WI38 (cell line): ENCODE measurements around the gene BMPR1B.

Experiments
- H3K4me3 ChIP-seq: 2 replicates; pipeline ENCODE4 v1.5.1; 2011; ENCODE audit warnings: low read depth, mild to moderate bottlenecking, control low read depth, low read length
- TF ChIP-seq, protein P1 (sequence below): IDR thresholded peaks from 2 replicates; pipeline ENCODE4 v1.5.1; 2012; ENCODE audit warnings: low read depth, mild to moderate bottlenecking, control low read depth, low read length

Gene BMPR1B

DNA sequence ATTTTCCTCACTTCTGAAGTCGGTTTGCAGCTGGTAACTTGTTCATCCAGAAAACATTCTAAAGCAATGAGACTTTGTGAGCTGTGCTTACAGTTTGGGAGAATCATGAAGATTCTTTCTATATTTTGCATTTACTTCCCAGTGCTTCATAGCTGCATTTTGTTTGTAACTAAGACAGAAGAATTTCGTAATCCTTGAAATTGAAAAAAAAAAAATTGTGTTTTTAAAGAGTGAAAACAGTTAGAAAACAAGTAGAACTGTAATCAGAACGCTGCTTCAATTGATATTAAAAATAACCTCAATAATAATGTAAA lies 398.7 kb downstream of the BMPR1B start:
- TF ChIP-seq, protein P1, sequence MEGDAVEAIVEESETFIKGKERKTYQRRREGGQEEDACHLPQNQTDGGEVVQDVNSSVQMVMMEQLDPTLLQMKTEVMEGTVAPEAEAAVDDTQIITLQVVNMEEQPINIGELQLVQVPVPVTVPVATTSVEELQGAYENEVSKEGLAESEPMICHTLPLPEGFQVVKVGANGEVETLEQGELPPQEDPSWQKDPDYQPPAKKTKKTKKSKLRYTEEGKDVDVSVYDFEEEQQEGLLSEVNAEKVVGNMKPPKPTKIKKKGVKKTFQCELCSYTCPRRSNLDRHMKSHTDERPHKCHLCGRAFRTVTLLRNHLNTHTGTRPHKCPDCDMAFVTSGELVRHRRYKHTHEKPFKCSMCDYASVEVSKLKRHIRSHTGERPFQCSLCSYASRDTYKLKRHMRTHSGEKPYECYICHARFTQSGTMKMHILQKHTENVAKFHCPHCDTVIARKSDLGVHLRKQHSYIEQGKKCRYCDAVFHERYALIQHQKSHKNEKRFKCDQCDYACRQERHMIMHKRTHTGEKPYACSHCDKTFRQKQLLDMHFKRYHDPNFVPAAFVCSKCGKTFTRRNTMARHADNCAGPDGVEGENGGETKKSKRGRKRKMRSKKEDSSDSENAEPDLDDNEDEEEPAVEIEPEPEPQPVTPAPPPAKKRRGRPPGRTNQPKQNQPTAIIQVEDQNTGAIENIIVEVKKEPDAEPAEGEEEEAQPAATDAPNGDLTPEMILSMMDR = no peak
- no peak overlapping the region for H3K4me3 ChIP-seq

DNA sequence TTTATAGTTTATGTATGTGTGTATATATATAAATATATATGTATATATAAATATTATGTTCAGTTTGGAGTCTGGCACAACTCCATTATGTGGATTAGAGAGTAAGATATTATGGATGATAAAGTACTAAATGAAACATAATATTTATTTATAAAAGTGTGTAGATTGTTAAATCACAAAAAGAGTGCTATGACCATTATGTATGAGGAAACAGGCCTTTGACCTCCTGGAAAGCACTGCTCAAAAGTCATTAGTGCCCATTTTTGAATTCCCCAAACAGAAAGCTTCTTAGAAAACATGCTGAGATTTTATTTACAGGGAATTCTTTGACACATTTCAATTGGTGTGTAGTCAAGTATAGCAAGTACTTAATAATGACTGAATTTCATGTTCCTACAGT lies 399.8 kb downstream of the BMPR1B start:
- TF ChIP-seq, protein P1 = no peak
- no peak overlapping the region for H3K4me3 ChIP-seq

GRCh38 chr4:95158045-95158444 lies 400.3 kb downstream of the BMPR1B start:
- H3K4me3 ChIP-seq = no peak overlapping the region
- TF ChIP-seq, protein P1 = no peak

DNA sequence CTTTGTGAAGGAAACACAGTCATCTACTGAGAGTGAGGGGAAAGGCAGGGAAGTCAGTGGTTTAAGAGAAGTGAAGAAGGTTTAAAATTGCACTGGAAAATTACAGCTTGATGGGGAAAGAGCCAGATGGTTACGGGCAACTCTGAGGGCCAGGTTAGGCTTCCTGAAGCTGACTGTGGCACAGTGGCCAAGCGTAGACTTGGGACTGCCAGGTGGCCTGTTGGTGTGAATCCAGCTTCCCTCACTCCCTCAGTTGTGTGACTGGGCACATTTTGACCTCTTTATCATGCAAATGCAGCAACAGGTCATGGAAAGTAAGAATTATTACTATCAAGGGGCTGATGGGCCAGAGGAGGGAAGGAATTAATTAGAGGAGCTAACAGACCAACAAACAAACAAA lies 400.9 kb downstream of the BMPR1B start:
- TF ChIP-seq, protein P1 = no peak
- H3K4me3 ChIP-seq = no peak overlapping the region

DNA sequence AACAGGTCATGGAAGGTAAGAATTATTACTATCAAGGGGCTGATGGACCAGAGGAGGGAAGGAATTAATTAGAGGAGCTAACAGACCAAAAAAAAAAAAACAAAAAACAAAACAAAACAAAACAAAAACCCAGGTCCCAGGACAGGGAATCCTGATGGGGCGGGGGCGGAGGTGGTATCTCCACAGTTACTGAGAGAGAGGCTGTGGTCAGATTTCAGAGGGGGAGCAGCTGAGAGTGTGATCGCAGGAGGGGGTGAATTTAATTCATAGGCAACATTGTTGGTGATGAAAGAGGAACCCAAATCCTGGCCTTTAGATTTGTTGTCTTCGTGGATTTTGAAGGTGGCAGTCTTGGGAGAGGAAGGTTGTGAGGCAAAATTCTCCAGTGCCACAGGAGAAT lies 401.6 kb downstream of the BMPR1B start:
- TF ChIP-seq, protein P1 = no peak
- H3K4me3 ChIP-seq = no peak overlapping the region

DNA sequence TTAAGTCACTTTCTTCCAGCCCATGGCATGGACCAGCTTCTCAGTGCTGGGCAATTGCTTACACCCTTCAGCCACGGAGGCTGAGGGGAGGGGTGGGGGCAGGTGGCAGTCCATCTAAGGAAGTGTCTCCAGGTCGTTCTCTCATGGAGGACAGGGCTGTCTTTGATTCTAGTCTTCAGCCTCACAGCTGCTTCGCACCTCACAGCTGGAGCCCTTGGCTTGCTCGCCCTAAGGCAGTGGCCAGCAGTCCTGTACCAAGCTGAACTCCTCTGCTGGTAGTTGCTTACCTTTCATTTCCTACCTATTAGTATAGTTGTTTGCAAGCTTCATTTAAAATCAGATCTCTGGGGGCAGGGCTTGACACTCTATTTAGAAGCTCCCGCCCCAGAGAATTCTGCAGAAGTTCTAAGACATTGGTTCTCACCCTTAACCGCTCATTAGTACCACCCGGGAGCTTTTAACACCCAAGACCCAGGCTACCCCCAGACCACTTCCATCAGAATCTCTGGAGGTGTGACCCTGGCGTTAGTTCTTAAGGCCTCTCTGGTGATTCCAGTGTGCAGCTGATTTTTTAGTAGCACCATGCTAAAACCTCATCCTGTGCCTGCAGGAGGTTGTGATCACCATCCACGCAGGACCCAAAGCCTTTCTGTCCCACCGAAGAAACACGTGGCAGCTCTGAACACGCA lies 404.2 kb downstream of the BMPR1B start:
- no peak overlapping the region for H3K4me3 ChIP-seq
- TF ChIP-seq, protein P1 = no peak

GRCh38 chr4:95162867-95163266 lies 405.1 kb downstream of the BMPR1B start:
- H3K4me3 ChIP-seq = no peak overlapping the region
- TF ChIP-seq, protein P1 = no peak
